GM12878 (cell line): Measurements from ENCODE around the gene CALN1. TPM values are rescaled to one million over a fixed set of nuclear protein-coding genes. Genes with fewer than 3 reads are reported as not detected.

Experiments
- ATAC-seq: fragments of 200-7000 bp; cut with Tn5 transposase; 3 replicates; pipeline ENCODE4 v1.9.1; 2020; ENCODE audit warnings: mild to moderate bottlenecking, moderate library complexity
- BruUV-seq: library from RNA; stranded (reverse); fragments of 400-500 nt; replicated peaks from 2 replicates; lab custom pipeline; 2021; lab: Mats Ljungman, UMichigan
- CTCF ChIA-PET: fragments of 300-600 bp; sonication (Branson Sonifier 250); formaldehyde crosslinking; extraction: SDS; loops from one replicate; lab custom pipeline; 2021; ENCODE audit warnings: inconsistent platforms; lab: Yijun Ruan, JAX
- POLR2A ChIA-PET: fragments of 350-600 bp; formaldehyde crosslinking; extraction: SDS; loops from one replicate; lab custom pipeline; 2021; ENCODE audit warnings: inconsistent platforms; lab: Charles Lee
- RAD21 ChIA-PET: fragments of 300-600 bp; sonication (Branson Sonifier 250); formaldehyde crosslinking; loops from one replicate; lab custom pipeline; 2023; ENCODE audit warnings: antibody characterized with exemption; ENCODE audit not compliant: unreplicated experiment; lab: Charles Lee
- SMC1A ChIA-PET: fragments of 300-600 bp; sonication (Branson Sonifier 250); formaldehyde crosslinking; loops from one replicate; lab custom pipeline; 2023; ENCODE audit not compliant: unreplicated experiment, uncharacterized antibody; lab: Charles Lee
- DNase-seq: peaks from one replicate; pipeline ENCODE4 v3.0.0-alpha.2; 2011; ENCODE audit warnings: low read depth, low spot score
- FAIRE-seq: peaks from 3 replicates; lab custom pipeline; 2011; peaks lifted over from hg19 to GRCh38; lab: Jason Lieb, UNC
- H2AFZ ChIP-seq: 2 replicates; pipeline ENCODE4 v1.6.0; 2011; ENCODE audit warnings: low read depth, low read length, control low read depth; ENCODE audit not compliant: control insufficient read depth
- H3K27ac ChIP-seq: 2 replicates; pipeline ENCODE4 v1.5.1; 2011; ENCODE audit warnings: control low read depth; ENCODE audit not compliant: control insufficient read depth, insufficient read depth
- H3K27me3 ChIP-seq, 2 experiments: replicated peaks in 1 of 2; 2 replicates each; pipeline versions ENCODE4 v1.6.0 to v1.6.1; 2011; ENCODE audit warnings: low read length in 1 of 2; ENCODE audit not compliant: control insufficient read depth in 2 of 2, insufficient read depth in 2 of 2
- H3K36me3 ChIP-seq, 2 experiments: 2 replicates each; pipeline ENCODE4 v1.5.1; 2011; ENCODE audit warnings: low read length in 1 of 2; ENCODE audit not compliant: control insufficient read depth in 2 of 2, insufficient read depth in 2 of 2
- H3K4me1 ChIP-seq: 2 replicates; pipeline ENCODE4 v1.6.1; 2011; ENCODE audit warnings: mild to moderate bottlenecking, low read length, moderate library complexity, mixed read lengths; ENCODE audit not compliant: control insufficient read depth, insufficient read depth
- H3K4me2 ChIP-seq: 2 replicates; pipeline ENCODE4 v1.6.0; 2011; ENCODE audit warnings: control low read depth; ENCODE audit not compliant: control insufficient read depth, insufficient read depth
- H3K4me3 ChIP-seq: fragments of 200-600 bp; sonication (generic); 2 replicates; pipeline ENCODE4 v1.5.1; 2016
- H3K79me2 ChIP-seq: 2 replicates; pipeline ENCODE4 v1.6.0; 2011; ENCODE audit warnings: low read length; ENCODE audit not compliant: control insufficient read depth, insufficient read depth
- H3K9ac ChIP-seq: 2 replicates; pipeline ENCODE4 v1.8.0; 2011; ENCODE audit warnings: low read length, control low read depth, mixed read lengths; ENCODE audit not compliant: control insufficient read depth, insufficient read depth
- H3K9me3 ChIP-seq: replicated peaks from 3 replicates; pipeline ENCODE4 v1.5.1; 2011; ENCODE audit warnings: mild to moderate bottlenecking, low read length; ENCODE audit not compliant: control insufficient read depth, insufficient read depth
- H4K20me1 ChIP-seq: 2 replicates; pipeline ENCODE4 v1.6.0; 2011; ENCODE audit not compliant: control insufficient read depth, insufficient read depth
- FOS ChIP-seq: IDR thresholded peaks from 3 replicates; pipeline ENCODE4 v1.6.1; 2011; ENCODE audit warnings: borderline replicate concordance; ENCODE audit not compliant: insufficient read length; ENCODE audit errors: extremely low read depth
- HDAC2 ChIP-seq: fragments of 200-600 bp; sonication (generic); IDR thresholded peaks from 2 replicates; pipeline ENCODE4 v1.6.1; 2017
- MYB ChIP-seq: fragments of 150-350 bp; IDR thresholded peaks from 2 replicates; pipeline ENCODE4 v1.6.1; 2014; ENCODE audit warnings: mild to moderate bottlenecking, low read depth, low read length, borderline replicate concordance
- NFXL1 ChIP-seq: fragments of 450-650 bp; IDR thresholded peaks from 2 replicates; pipeline ENCODE4 v1.6.1; 2017; ENCODE audit warnings: antibody characterized with exemption, mild to moderate bottlenecking, borderline replicate concordance
- SIX5 ChIP-seq: IDR thresholded peaks from 2 replicates; pipeline ENCODE4 v1.6.1; 2011; ENCODE audit warnings: mild to moderate bottlenecking, low read depth, low read length, moderate library complexity; ENCODE audit not compliant: severe bottlenecking
- TARDBP ChIP-seq: IDR thresholded peaks from 2 replicates; pipeline ENCODE4 v1.6.1; 2016; ENCODE audit warnings: borderline replicate concordance
- TBL1XR1 ChIP-seq: IDR thresholded peaks from 2 replicates; pipeline ENCODE4 v1.6.1; 2012; ENCODE audit warnings: low read depth, low read length, improper control_type of control experiment
- ZZZ3 ChIP-seq: IDR thresholded peaks from 2 replicates; pipeline ENCODE4 v1.6.1; 2011; ENCODE audit warnings: low read depth; ENCODE audit not compliant: control insufficient read depth, insufficient read length
- WGBS: methylation state at CpG from one replicate; pipeline ENCODE4 v1.1.6; 2016; ENCODE audit warnings: low lambda C conversion rate; ENCODE audit not compliant: insufficient replicate concordance, insufficient coverage; ENCODE audit errors: missing lambda C conversion rate; 5-methylcytosine and 5-hydroxymethylcytosine counted together
- in situ Hi-C: fragments of 300-500 bp; cut with MboI; formaldehyde crosslinking; loops from 9 replicates; pipeline ENCODE4 v1.14.3; 2018; ENCODE audit warnings: mixed read lengths
- intact Hi-C: fragments of 100-400 bp; cut with micrococcal nuclease; formaldehyde crosslinking; loops from one replicate; pipeline ENCODE4 v1.14.2; 2022; ENCODE audit not compliant: unreplicated experiment
- polyA plus RNA-seq, 11 experiments: library from polyadenylated mRNA; depleted of rRNA in 4 of 11; unstranded in 6 of 11; stranded (reverse) in 5 of 11; fragments of >200 nt; fragmentation: Nextera tagmentation in 4 of 11; fragmentation: Illumina TruSeq in 1 of 11; extraction: Ambion mirVana in 4 of 11; extraction: Trizol in 1 of 11; gene quantifications; 1 replicate in 1 of 11; 2 replicates in 10 of 11; pipeline versions ENCODE4 v1.2.1 to v1.2.3, GENCODE V29; 2011 to 2016; ENCODE audit warnings: inconsistent platforms in 2 of 11, missing spikeins in 2 of 11, low read depth in 1 of 11
- total RNA-seq, 4 experiments: library from RNA; depleted of rRNA in 3 of 4; stranded (reverse); fragments of >200 nt in 3 of 4; fragmentation: Illumina TruSeq in 1 of 4; extraction: Trizol in 1 of 4; gene quantifications; 2 replicates each; pipeline versions ENCODE4 v1.2.1 to v1.2.3, GENCODE V29; 2013 to 2021
- TF ChIP-seq, protein P1 (sequence below): fragments of 450-650 bp; formaldehyde crosslinking; IDR thresholded peaks from 2 replicates; pipeline ENCODE4 v1.5.0; 2022; ENCODE audit warnings: mild to moderate bottlenecking, missing genetic modification characterization

The CALN1 gene
- total and polyA plus RNA-seq, 10 of the 15 experiments (the other 5 are each of a cell fraction or from before 2014, with no cell fraction given): 0.48 to 15.3 (median 1.6) TPM

DNA sequence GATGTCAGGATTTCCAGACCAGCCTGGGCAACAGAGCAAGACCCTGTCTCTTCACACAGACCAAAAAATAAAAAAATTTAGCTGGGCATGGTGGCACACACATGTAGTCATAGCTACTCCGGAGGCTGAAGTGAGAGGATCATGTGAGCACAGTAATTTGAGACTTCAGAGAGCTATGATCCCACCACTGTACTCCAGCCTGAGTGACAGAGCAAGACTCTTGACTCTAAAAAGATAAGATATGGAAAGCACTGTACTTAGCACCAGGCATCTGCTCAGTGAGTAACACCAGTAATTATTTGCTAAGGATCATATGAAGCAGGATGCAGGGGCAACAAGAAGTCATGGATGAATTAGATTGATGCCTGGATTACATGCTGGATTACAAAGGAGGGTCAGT is 128.8 kb downstream of the CALN1 start (continued):
- TF ChIP-seq NFXL1 (no peak), FOS (no peak), MYB (no peak), TBL1XR1 (no peak)

- no peak for DNase-seq
- RAD21 ChIA-PET: no interaction called here
- no TSS peak for BruUV-seq
- Histone ChIP-seq H3K9ac (no peak overlapping the region), H4K20me1 (no peaks in the 10 kb centered on the region), H3K27me3 (no peaks in the 10 kb centered on the region), H3K27ac (no peak overlapping the region), H3K4me3 (no peak overlapping the region), H3K4me1 (no peaks in the 10 kb centered on the region), H3K4me2 (no peak overlapping the region), H3K9me3 (no peaks in the 10 kb centered on the region; the same call in 2 of the 3 replicates), H3K36me3 (no peaks in the 10 kb centered on the region), H3K79me2 (no peaks in the 10 kb centered on the region), H2AFZ (no peak overlapping the region)
- FAIRE-seq: no peak
- ATAC-seq: no peak
- SMC1A ChIA-PET: no interaction called here
- TF ChIP-seq TBL1XR1: no peak
- TF ChIP-seq HDAC2: no peak
- TF ChIP-seq, protein P1, sequence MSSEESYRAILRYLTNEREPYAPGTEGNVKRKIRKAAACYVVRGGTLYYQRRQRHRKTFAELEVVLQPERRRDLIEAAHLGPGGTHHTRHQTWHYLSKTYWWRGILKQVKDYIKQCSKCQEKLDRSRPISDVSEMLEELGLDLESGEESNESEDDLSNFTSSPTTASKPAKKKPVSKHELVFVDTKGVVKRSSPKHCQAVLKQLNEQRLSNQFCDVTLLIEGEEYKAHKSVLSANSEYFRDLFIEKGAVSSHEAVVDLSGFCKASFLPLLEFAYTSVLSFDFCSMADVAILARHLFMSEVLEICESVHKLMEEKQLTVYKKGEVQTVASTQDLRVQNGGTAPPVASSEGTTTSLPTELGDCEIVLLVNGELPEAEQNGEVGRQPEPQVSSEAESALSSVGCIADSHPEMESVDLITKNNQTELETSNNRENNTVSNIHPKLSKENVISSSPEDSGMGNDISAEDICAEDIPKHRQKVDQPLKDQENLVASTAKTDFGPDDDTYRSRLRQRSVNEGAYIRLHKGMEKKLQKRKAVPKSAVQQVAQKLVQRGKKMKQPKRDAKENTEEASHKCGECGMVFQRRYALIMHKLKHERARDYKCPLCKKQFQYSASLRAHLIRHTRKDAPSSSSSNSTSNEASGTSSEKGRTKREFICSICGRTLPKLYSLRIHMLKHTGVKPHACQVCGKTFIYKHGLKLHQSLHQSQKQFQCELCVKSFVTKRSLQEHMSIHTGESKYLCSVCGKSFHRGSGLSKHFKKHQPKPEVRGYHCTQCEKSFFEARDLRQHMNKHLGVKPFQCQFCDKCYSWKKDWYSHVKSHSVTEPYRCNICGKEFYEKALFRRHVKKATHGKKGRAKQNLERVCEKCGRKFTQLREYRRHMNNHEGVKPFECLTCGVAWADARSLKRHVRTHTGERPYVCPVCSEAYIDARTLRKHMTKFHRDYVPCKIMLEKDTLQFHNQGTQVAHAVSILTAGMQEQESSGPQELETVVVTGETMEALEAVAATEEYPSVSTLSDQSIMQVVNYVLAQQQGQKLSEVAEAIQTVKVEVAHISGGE (CRISPR knock-in tag): no peak
- no peak for TF ChIP-seq SIX5
- TF ChIP-seq TARDBP: no peak
- no peak for TF ChIP-seq ZZZ3
- in situ Hi-C loops (no loop called here), intact Hi-C loops (no loop called here)
- CTCF ChIA-PET: no interaction called here
- POLR2A ChIA-PET: no interaction called here
- WGBS: 0% methylated on average over 2 of the region's 2 CpGs
Measured at GRCh38 chr7:72281308-72281707, 130.8 kb downstream of the CALN1 start.
